ENCODE measurements around the gene INO80B. TPM values are rescaled to one million over a fixed set of nuclear protein-coding genes. Genes with fewer than 3 reads are reported as not detected.
A peak's percentile ranks its signal among the peaks of the same experiment; 100 is the strongest.

The INO80B gene
- total RNA-seq, 3 donors from 2014 or later: 12.6 to 26.2 (median 24.4) TPM

DNA sequence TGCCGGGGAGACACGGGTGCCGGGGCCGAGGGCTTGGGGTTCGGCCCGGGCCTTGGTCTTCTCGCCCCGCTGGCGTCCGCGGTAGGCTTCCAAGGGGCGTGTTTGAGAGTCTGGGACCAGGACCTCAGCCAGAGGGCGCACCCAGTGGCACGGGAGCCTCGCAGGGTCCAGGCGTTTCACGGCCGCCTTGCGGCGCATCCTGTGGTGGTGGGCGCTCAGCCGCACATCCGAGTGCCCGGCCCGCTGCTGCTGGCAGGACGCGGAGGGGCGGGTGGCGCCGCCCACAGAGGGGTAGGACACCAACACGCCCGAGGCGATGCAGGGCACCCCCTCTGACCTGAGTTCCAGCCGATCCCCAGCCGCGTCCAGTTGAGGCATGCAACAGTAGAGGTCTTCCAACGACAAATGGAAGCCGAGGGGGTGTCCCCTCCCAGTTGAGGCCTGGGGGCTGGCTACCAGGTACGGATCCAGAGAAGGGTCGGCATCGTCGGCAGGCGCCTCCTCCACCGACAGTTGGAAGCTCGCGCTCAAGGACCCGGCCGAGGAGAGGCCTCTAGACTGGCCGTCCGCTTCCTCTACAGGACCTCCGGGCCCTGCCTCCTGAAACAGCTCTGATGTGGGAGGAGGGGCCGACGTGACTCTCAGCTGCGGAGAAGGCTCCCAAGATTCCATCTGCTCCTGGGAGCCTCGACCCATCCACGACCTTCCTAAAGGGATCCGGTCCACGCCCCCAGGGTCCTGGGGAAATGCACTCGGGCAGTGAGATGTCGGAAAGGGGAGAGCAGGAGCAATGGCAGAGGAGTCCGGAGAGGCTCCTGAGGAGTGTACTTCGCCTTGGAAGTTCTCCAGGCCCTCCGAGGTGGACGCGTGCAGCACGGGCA is 39.8 kb upstream of the INO80B start:
- intact Hi-C loops (cut with DNase I; ENCODE audit: low total_unique reads): no loop called here
- H3K27me3 ChIP-seq: no peaks in the 10 kb centered on the region
- H3K27ac ChIP-seq: peak overlapping the region; percentile 70 to 89
- H3K9me3 ChIP-seq: no peaks in the 10 kb centered on the region
- no peak for TF ChIP-seq POLR2AphosphoS5 (IDR thresholded peaks at IDR 0.05)
- TF ChIP-seq POLR2A (IDR thresholded peaks at IDR 0.05): no peak
- TF ChIP-seq, protein P1, sequence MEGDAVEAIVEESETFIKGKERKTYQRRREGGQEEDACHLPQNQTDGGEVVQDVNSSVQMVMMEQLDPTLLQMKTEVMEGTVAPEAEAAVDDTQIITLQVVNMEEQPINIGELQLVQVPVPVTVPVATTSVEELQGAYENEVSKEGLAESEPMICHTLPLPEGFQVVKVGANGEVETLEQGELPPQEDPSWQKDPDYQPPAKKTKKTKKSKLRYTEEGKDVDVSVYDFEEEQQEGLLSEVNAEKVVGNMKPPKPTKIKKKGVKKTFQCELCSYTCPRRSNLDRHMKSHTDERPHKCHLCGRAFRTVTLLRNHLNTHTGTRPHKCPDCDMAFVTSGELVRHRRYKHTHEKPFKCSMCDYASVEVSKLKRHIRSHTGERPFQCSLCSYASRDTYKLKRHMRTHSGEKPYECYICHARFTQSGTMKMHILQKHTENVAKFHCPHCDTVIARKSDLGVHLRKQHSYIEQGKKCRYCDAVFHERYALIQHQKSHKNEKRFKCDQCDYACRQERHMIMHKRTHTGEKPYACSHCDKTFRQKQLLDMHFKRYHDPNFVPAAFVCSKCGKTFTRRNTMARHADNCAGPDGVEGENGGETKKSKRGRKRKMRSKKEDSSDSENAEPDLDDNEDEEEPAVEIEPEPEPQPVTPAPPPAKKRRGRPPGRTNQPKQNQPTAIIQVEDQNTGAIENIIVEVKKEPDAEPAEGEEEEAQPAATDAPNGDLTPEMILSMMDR (IDR thresholded peaks at IDR 0.05): peak in 1 of 3 donors; percentile 12
- no peak for DNase-seq (ENCODE audit: low spot score in 2 of 2)
- H3K36me3 ChIP-seq: no peaks in the 10 kb centered on the region
- peak overlapping the region; percentile 54 to 75 (median 62) for H3K4me3 ChIP-seq
- peaks cover 0 to 5% of the 10 kb centered on the region in 2 donors for H3K4me1 ChIP-seq

DNA sequence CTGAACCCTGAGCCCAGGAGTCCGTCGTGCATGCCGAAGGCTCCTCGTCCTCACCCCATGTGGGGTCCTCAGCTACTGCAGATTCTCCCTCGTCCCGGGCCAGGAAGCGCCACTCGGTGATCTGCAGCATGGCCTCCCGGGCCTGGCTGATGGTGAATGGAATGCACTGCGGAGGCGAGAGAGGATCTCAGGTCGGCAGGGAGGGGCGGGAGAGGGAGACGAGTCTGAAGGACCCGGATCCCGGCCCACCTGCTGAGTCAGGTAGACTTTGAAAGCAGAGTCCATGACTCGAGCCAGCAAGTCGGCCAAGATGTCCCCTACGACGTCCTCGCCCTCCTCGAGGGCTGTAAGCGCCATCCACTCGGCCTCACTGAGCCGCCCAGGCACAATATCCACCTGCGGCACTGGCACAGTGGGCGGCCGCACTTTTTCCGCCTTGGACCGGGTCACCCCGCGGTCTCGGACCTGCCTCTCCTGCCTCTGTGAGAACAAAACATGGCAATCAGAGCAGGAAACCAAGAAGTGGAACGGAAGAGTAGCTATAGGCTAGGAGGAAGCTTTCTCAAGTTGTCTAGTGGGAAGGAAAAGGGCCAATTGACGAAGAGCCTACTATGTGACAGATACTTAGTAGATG is 39.0 kb upstream of the INO80B start:
- Histone ChIP-seq H3K4me3 (peak overlapping the region; percentile 54 to 75 (median 62)), H3K27ac (peak overlapping the region; percentile 70 to 89), H3K27me3 (no peaks in the 10 kb centered on the region), H3K9me3 (no peaks in the 10 kb centered on the region), H3K36me3 (no peaks in the 10 kb centered on the region), H3K4me1 (peaks cover 0 to 5% of the 10 kb centered on the region in 2 donors)
- TF ChIP-seq POLR2A (IDR thresholded peaks at IDR 0.05): no peak
- TF ChIP-seq, protein P1 (IDR thresholded peaks at IDR 0.05): no peak
- intact Hi-C loops (cut with DNase I; ENCODE audit: low total_unique reads): no loop called here
- peak in 1 of 2 donors; percentile 68 for DNase-seq (ENCODE audit: low spot score in 2 of 2)

DNA sequence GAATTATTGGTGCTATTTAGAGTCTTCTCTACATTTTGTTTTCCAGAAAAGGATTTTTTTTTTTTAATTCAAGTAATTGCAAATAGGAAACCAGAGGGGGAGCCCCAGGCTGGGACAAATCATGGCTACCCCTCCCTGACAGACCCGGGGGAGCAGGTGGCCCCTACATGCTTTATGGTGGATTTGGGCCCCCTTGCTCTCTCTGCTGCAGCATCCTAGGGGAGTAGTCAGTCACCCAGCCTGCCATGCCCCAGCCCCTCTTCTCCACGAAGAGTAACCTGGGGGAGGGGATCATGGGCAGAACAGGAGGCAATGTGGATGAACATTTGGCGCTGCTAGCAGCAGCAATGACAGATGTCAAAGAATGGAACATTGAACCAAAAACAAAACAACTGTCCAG is 38.1 kb upstream of the INO80B start:
- Histone ChIP-seq H3K36me3 (no peaks in the 10 kb centered on the region), H3K4me1 (peaks cover 0 to 5% of the 10 kb centered on the region in 2 donors), H3K9me3 (no peaks in the 10 kb centered on the region), H3K27ac (no peak overlapping the region), H3K4me3 (no peak overlapping the region), H3K27me3 (no peaks in the 10 kb centered on the region)
- intact Hi-C loops (cut with DNase I; ENCODE audit: low total_unique reads): no loop called here
- TF ChIP-seq POLR2AphosphoS5 (IDR thresholded peaks at IDR 0.05): no peak
- no peak for TF ChIP-seq POLR2A (IDR thresholded peaks at IDR 0.05)
- TF ChIP-seq, protein P1 (IDR thresholded peaks at IDR 0.05): no peak
- DNase-seq (ENCODE audit: low spot score in 2 of 2): no peak

DNA sequence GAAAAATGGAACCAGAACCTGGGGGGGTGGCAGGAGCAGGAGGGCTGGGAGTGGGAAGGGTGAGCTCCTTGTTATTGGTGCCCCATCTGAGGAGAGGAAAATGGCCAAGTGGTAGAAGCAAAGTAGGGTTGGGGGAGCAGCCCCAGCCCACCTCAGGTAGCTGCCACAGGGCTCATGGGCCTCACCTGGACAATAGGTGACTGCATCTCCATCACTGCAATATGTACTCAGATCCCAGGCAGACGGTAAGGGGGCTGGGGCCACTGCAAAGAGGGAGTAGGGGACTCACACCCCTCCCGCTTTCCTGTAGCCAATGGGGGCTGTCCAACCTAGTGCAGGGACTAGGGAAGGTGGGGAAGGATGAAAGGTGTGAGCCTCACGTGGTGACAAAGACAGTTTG is 37.7 kb upstream of the INO80B start:
- intact Hi-C loops (cut with DNase I; ENCODE audit: low total_unique reads): no loop called here
- TF ChIP-seq, protein P1 (IDR thresholded peaks at IDR 0.05): no peak
- TF ChIP-seq POLR2AphosphoS5 (IDR thresholded peaks at IDR 0.05) (no peak), POLR2A (IDR thresholded peaks at IDR 0.05) (no peak)
- Histone ChIP-seq H3K4me1 (peaks cover 0 to 5% of the 10 kb centered on the region in 2 donors), H3K27ac (no peak overlapping the region), H3K27me3 (no peaks in the 10 kb centered on the region), H3K4me3 (no peak overlapping the region), H3K36me3 (no peaks in the 10 kb centered on the region), H3K9me3 (no peaks in the 10 kb centered on the region)
- no peak for DNase-seq (ENCODE audit: low spot score in 2 of 2)

DNA sequence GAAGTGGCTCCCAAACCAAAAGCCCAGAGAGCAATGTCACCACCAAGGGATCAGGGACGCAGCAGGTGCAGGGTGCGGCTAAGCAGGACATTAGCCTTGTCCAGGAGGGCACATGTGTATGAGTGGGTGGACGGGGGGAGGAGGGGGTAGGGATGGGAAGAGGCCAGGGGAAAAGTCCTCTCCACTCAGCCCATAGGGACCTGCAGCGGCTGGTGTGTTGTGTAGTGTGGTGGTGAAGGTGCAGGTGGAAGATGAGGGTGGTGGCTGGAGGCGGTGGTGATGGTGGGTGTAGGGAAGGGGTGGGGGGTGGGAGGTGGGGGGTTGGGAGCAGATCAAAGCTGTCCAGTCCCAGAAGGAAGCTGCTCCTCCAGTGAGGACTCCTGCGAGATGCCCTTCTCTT is 37.1 kb upstream of the INO80B start:
- H3K4me1 ChIP-seq: peaks cover 0 to 5% of the 10 kb centered on the region in 2 donors

More for the DNA sequence above, 37.1 kb upstream of the INO80B start:
- Histone ChIP-seq H3K4me3 (no peak overlapping the region), H3K27me3 (no peaks in the 10 kb centered on the region), H3K9me3 (no peaks in the 10 kb centered on the region), H3K36me3 (no peaks in the 10 kb centered on the region), H3K27ac (no peak overlapping the region)
- no peak for TF ChIP-seq POLR2AphosphoS5 (IDR thresholded peaks at IDR 0.05)
- TF ChIP-seq, protein P1 (IDR thresholded peaks at IDR 0.05): no peak
- intact Hi-C loops (cut with DNase I; ENCODE audit: low total_unique reads): no loop called here
- no peak for DNase-seq (ENCODE audit: low spot score in 2 of 2)
